Fibroblast of mammary gland (primary cell): ENCODE measurements around the gene EPO.

Experiments
- DNase-seq: peaks from one replicate; pipeline ENCODE4 v3.0.0-alpha.2; 2010; ENCODE audit warnings: low read depth
- H3K4me3 ChIP-seq: 2 replicates; pipeline ENCODE4 v1.5.1; 2011; ENCODE audit warnings: low read depth, mild to moderate bottlenecking, low read length, moderate library complexity; ENCODE audit not compliant: control insufficient read depth
- CTCF ChIP-seq: conservative IDR thresholded peaks from 2 replicates; pipeline ENCODE4 v1.5.1; 2011; ENCODE audit warnings: low read depth, low read length, inconsistent platforms; ENCODE audit not compliant: control insufficient read depth, insufficient read depth

The EPO gene

GRCh38 chr7:100726996-100727761 is 6.9 kb downstream of the EPO start:
- no peak overlapping the region for H3K4me3 ChIP-seq
- DNase-seq: peak; percentile 91
- no peak for TF ChIP-seq CTCF

GRCh38 chr7:100728196-100728595 is 7.9 kb downstream of the EPO start:
- DNase-seq: no peak
- no peak for TF ChIP-seq CTCF
- no peak overlapping the region for H3K4me3 ChIP-seq

- TF ChIP-seq CTCF: no peak
- DNase-seq: no peak
- no peak overlapping the region for H3K4me3 ChIP-seq
Observed at GRCh38 chr7:100730136-100730800, 10.0 kb downstream of the EPO start.

- no peak overlapping the region for H3K4me3 ChIP-seq
- TF ChIP-seq CTCF: no peak
- no peak for DNase-seq
Observed at GRCh38 chr7:100731937-100732636, 11.8 kb downstream of the EPO start.

- no peak for TF ChIP-seq CTCF
- DNase-seq: no peak
- H3K4me3 ChIP-seq: no peak overlapping the region
Observed at GRCh38 chr7:100735730-100736129, 15.5 kb downstream of the EPO start.

GRCh38 chr7:100736671-100737070 is 16.4 kb downstream of the EPO start:
- DNase-seq: no peak
- no peak overlapping the region for H3K4me3 ChIP-seq
- TF ChIP-seq CTCF: no peak
